Measurements from ENCODE around the gene VEGFC.

GRCh38 chr4:176830971-176831370 is 38.2 kb upstream of the VEGFC start:
- TF ChIP-seq CTCF (conservative IDR thresholded peaks at IDR 0.05; ENCODE audit: low read length) (no peak), EZH2phosphoT487 (IDR thresholded peaks at IDR 0.05; ENCODE audit: borderline replicate concordance) (no peak)
